Coronary artery (tissue), 2 donors: ENCODE data around the gene SORCS3.

Source experiments
- DNase-seq: peaks from one replicate; pipeline ENCODE4 v3.0.0-alpha.2; 2017; ENCODE audit warnings: low spot score
- H3K27ac ChIP-seq, 2 donors: fragments of 200-600 bp; sonication (generic); one replicate each; pipeline ENCODE4 v1.5.1; 2016 to 2019
- H3K4me3 ChIP-seq: fragments of 200-600 bp; sonication (generic); 2 replicates; pipeline ENCODE4 v1.5.1; 2016; ENCODE audit warnings: mild to moderate bottlenecking, moderate library complexity
- TF ChIP-seq, protein P1 (sequence below): fragments of 200-600 bp; sonication (generic); IDR thresholded peaks from one replicate; pipeline ENCODE4 v1.5.1; 2019; ENCODE audit warnings: antibody characterized with exemption

Gene SORCS3

DNA sequence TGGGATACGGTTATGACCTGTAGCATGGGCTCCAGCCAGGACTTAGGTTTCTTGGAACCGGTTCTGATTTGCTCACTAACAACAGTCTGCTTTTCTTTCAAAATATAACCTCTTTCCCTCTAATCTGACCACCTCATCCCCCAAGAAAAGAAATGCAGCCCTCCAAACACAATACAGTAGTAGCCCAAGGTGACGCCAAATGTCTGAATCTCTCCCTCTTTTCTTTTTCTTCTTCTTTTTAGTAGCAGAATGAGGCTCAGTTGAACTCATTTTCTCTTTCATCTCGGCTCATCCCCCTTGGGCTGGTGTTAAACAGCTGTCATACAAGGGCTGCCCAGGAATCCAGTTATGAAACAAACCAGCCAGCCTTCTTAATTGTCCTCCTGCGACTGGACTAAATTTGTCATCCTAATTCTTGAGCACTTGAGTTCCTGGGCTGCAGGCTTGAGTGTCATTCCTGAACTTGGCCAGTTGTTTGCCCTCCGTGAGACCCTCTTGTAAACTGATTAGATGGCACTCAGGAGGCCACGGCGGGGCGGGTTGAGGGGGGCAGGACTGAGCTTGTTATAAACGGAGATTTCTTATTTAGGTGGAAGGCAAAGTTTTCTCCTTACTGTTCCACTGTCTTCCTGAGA is 94.8 kb downstream of the SORCS3 start:
- no peak for DNase-seq
- Histone ChIP-seq H3K27ac (no peak overlapping the region), H3K4me3 (no peak overlapping the region)
- TF ChIP-seq, protein P1, sequence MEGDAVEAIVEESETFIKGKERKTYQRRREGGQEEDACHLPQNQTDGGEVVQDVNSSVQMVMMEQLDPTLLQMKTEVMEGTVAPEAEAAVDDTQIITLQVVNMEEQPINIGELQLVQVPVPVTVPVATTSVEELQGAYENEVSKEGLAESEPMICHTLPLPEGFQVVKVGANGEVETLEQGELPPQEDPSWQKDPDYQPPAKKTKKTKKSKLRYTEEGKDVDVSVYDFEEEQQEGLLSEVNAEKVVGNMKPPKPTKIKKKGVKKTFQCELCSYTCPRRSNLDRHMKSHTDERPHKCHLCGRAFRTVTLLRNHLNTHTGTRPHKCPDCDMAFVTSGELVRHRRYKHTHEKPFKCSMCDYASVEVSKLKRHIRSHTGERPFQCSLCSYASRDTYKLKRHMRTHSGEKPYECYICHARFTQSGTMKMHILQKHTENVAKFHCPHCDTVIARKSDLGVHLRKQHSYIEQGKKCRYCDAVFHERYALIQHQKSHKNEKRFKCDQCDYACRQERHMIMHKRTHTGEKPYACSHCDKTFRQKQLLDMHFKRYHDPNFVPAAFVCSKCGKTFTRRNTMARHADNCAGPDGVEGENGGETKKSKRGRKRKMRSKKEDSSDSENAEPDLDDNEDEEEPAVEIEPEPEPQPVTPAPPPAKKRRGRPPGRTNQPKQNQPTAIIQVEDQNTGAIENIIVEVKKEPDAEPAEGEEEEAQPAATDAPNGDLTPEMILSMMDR: no peak

DNA sequence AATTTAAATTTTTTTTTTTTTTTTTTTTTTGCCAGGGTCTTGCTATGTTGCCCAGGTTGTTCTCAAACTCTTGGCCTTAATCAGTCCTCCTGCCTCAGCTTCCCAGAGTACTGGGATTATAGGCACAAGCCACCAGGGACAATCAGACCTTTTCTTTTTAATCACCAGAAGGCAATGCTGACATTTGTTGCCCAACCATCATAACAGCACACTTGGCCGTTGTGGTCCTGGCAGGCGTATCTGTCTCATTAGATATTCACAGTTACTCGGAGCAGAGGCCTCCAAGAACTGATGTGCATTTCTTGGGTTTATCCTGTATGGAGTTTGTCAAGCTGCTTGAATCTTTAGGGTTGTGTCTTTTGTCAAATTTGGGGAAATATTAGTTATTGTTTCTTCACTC is 100.0 kb downstream of the SORCS3 start:
- TF ChIP-seq, protein P1: no peak
- DNase-seq: no peak
- Histone ChIP-seq H3K4me3 (no peak overlapping the region), H3K27ac (no peak overlapping the region)

DNA sequence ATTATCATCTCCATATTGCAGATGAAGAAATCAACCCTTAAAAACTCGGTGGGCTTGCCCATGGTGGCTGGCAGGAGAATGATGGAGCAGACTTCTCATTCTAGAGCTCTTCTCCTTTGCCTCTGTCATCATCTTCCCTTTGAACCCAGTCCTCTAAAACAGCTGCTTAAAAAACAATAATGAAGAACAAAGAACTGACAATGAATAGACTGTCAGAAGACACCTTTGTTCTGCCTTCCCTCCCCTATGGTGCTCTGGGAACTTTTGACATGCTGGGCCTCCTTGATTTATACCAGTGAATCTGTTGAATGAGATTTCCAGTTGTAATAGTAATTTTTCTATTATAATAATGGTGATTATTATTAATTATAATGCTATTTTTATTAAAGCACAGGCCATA is 103.0 kb downstream of the SORCS3 start:
- DNase-seq: no peak
- TF ChIP-seq, protein P1: no peak
- no peak overlapping the region for H3K27ac ChIP-seq
- no peak overlapping the region for H3K4me3 ChIP-seq

- H3K27ac ChIP-seq: no peak overlapping the region
- TF ChIP-seq, protein P1: no peak
- no peak for DNase-seq
Measured at GRCh38 chr10:104750291-104750690, 109.2 kb downstream of the SORCS3 start.

DNA sequence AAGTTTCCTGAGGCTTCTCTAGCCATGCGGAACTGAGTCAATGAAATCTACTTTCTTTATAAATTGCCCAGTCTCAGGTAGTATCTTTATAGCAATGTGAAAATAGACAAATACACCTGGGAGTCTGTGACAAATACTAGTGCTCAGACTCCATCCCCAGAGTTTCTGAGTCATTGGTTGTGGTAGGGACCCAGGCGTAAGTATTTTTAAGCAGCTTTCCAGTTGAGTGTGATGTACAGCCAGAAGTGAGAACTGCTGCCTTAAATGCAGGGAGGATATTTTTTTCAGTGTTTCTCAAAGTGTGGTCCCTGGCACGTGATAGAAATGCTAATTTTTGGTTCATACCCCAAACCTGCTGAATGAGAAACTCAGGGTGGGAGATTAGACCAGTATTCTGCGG is 121.7 kb downstream of the SORCS3 start:
- Histone ChIP-seq H3K4me3 (no peak overlapping the region), H3K27ac (no peak overlapping the region)
- TF ChIP-seq, protein P1: no peak
- DNase-seq: no peak

More at GRCh38 chr10:104750291-104750690, 109.2 kb downstream of the SORCS3 start:
- no peak overlapping the region for H3K4me3 ChIP-seq

- TF ChIP-seq, protein P1: no peak
- no peak overlapping the region for H3K4me3 ChIP-seq
- DNase-seq: no peak
- no peak overlapping the region for H3K27ac ChIP-seq
Measured at GRCh38 chr10:104766341-104766740, 125.3 kb downstream of the SORCS3 start.

- TF ChIP-seq, protein P1: no peak
- Histone ChIP-seq H3K27ac (no peak overlapping the region), H3K4me3 (no peak overlapping the region)
- DNase-seq: no peak
Measured at GRCh38 chr10:104767282-104767681, 126.2 kb downstream of the SORCS3 start.
